ENCODE measurements around the gene TNFSF9.
A peak's percentile ranks its signal among the peaks of the same experiment; 100 is the strongest.

Gene TNFSF9

GRCh38 chr19:6518145-6518911 lies 12.5 kb upstream of the TNFSF9 start:
- peak overlapping the region; percentile 69 for H3K4me3 ChIP-seq (ENCODE audit: low read depth, low read length)
- DNase-seq (ENCODE audit: low read depth): peak; percentile 92
- TF ChIP-seq CTCF (IDR thresholded peaks at IDR 0.05; ENCODE audit: insufficient read depth, low read depth, low read length, missing control alignments): no peak

GRCh38 chr19:6519289-6519688 lies 11.5 kb upstream of the TNFSF9 start:
- H3K4me3 ChIP-seq (ENCODE audit: low read depth, low read length): peak overlapping the region; percentile 69
- peak; percentile 69 for DNase-seq (ENCODE audit: low read depth)
- no peak for TF ChIP-seq CTCF (IDR thresholded peaks at IDR 0.05; ENCODE audit: insufficient read depth, low read depth, low read length, missing control alignments)

- DNase-seq (ENCODE audit: low read depth): peak; percentile 91
- H3K4me3 ChIP-seq (ENCODE audit: low read depth, low read length): peak overlapping the region; percentile 52
- no peak for TF ChIP-seq CTCF (IDR thresholded peaks at IDR 0.05; ENCODE audit: insufficient read depth, low read depth, low read length, missing control alignments)
Observed at GRCh38 chr19:6521718-6522646, 8.8 kb upstream of the TNFSF9 start.

- DNase-seq (ENCODE audit: low read depth): no peak
- H3K4me3 ChIP-seq (ENCODE audit: low read depth, low read length): peak overlapping the region; percentile 52
- no peak for TF ChIP-seq CTCF (IDR thresholded peaks at IDR 0.05; ENCODE audit: insufficient read depth, low read depth, low read length, missing control alignments)
Observed at GRCh38 chr19:6522712-6523111, 8.1 kb upstream of the TNFSF9 start.

GRCh38 chr19:6524311-6524710 lies 6.5 kb upstream of the TNFSF9 start:
- no peak overlapping the region for H3K4me3 ChIP-seq (ENCODE audit: low read depth, low read length)
- no peak for TF ChIP-seq CTCF (IDR thresholded peaks at IDR 0.05; ENCODE audit: insufficient read depth, low read depth, low read length, missing control alignments)
- DNase-seq (ENCODE audit: low read depth): no peak

- no peak for TF ChIP-seq CTCF (IDR thresholded peaks at IDR 0.05; ENCODE audit: insufficient read depth, low read depth, low read length, missing control alignments)
- peak; percentile 95 for DNase-seq (ENCODE audit: low read depth)
- peak overlapping the region; percentile 98 for H3K4me3 ChIP-seq (ENCODE audit: low read depth, low read length)
Observed at GRCh38 chr19:6527893-6528543, 2.8 kb upstream of the TNFSF9 start.

Data from GM12865 (cell line).